H9 (cell line): ENCODE results near the gene RERE. TPM values are rescaled to one million over a fixed set of nuclear protein-coding genes. Genes with fewer than 3 reads are reported as not detected.
A peak's percentile ranks its signal among the peaks of the same experiment; 100 is the strongest.

Experiments used
- DNase-seq: peaks from one replicate; pipeline ENCODE4 v3.0.0-alpha.2; 2017
- H2AFZ ChIP-seq: one replicate; pipeline ENCODE4 v1.6.1; 2013; ENCODE audit warnings: mild to moderate bottlenecking, low read length, control low read depth, moderate library complexity
- H2AK5ac ChIP-seq: 2 replicates; pipeline ENCODE4 v1.6.1; 2013; ENCODE audit warnings: low read length, control low read depth, mixed read lengths; ENCODE audit not compliant: insufficient read length
- H2BK120ac ChIP-seq: one replicate; pipeline ENCODE4 v1.6.1; 2013; ENCODE audit warnings: low read depth, mild to moderate bottlenecking, low read length, control low read depth, inconsistent platforms; ENCODE audit not compliant: poor library complexity, severe bottlenecking
- H2BK12ac ChIP-seq: 2 replicates; pipeline ENCODE4 v1.6.1; 2013; ENCODE audit warnings: low read length, control low read depth, mixed read lengths, low read depth; ENCODE audit not compliant: insufficient read length
- H2BK15ac ChIP-seq: 2 replicates; pipeline ENCODE4 v1.6.1; 2013; ENCODE audit warnings: low read depth, low read length, control low read depth
- H2BK20ac ChIP-seq: one replicate; pipeline ENCODE4 v1.6.1; 2013; ENCODE audit warnings: low read depth, mild to moderate bottlenecking, low read length, control low read depth, inconsistent platforms; ENCODE audit not compliant: poor library complexity, severe bottlenecking
- H2BK5ac ChIP-seq: 2 replicates; pipeline ENCODE4 v1.6.1; 2013; ENCODE audit warnings: low read length, control low read depth, mixed read lengths; ENCODE audit not compliant: insufficient read length
- H3K14ac ChIP-seq: 2 replicates; pipeline ENCODE4 v1.6.1; 2013; ENCODE audit warnings: low read length, control low read depth; ENCODE audit not compliant: insufficient read depth
- H3K18ac ChIP-seq: 2 replicates; pipeline ENCODE4 v1.6.1; 2013; ENCODE audit warnings: low read depth, mild to moderate bottlenecking, mixed read lengths, low read length, control low read depth; ENCODE audit not compliant: insufficient read length
- H3K23ac ChIP-seq: 2 replicates; pipeline ENCODE4 v1.6.1; 2013; ENCODE audit warnings: low read length, control low read depth, mixed read lengths, low read depth; ENCODE audit not compliant: insufficient read length
- H3K23me2 ChIP-seq: 2 replicates; pipeline ENCODE4 v1.6.1; 2013; ENCODE audit warnings: low read depth, mild to moderate bottlenecking, mixed read lengths, low read length, control low read depth; ENCODE audit not compliant: insufficient read length, poor library complexity, severe bottlenecking
- H3K27ac ChIP-seq: 2 replicates; pipeline ENCODE4 v1.5.1; 2013; ENCODE audit warnings: low read length, control low read depth, mixed read lengths, low read depth; ENCODE audit not compliant: insufficient read length
- H3K27me3 ChIP-seq: 2 replicates; pipeline ENCODE4 v1.6.1; 2013; ENCODE audit warnings: low read length, control low read depth, inconsistent platforms; ENCODE audit not compliant: insufficient read depth
- H3K4ac ChIP-seq: 2 replicates; pipeline ENCODE4 v1.6.1; 2013; ENCODE audit warnings: low read depth, mild to moderate bottlenecking, control low read depth, inconsistent platforms, low read length, moderate library complexity
- H3K4me1 ChIP-seq: 2 replicates; pipeline ENCODE4 v1.6.1; 2013; ENCODE audit warnings: low read length, control low read depth, inconsistent platforms; ENCODE audit not compliant: insufficient read depth
- H3K4me2 ChIP-seq: 2 replicates; pipeline ENCODE4 v1.6.1; 2013; ENCODE audit warnings: low read length, control low read depth, mixed read lengths; ENCODE audit not compliant: insufficient read length, insufficient read depth
- H3K56ac ChIP-seq: 2 replicates; pipeline ENCODE4 v1.6.1; 2013; ENCODE audit warnings: low read depth, mild to moderate bottlenecking, mixed read lengths, low read length, control low read depth; ENCODE audit not compliant: insufficient read length
- H3K79me1 ChIP-seq: 2 replicates; pipeline ENCODE4 v1.6.1; 2013; ENCODE audit warnings: low read depth, mild to moderate bottlenecking, moderate library complexity, low read length, control low read depth, inconsistent platforms; ENCODE audit not compliant: insufficient read depth, poor library complexity, severe bottlenecking
- H3K79me2 ChIP-seq: 2 replicates; pipeline ENCODE4 v1.6.1; 2013; ENCODE audit warnings: low read length, control low read depth, inconsistent platforms; ENCODE audit not compliant: insufficient read depth
- H3K9ac ChIP-seq: 2 replicates; pipeline ENCODE4 v1.6.1; 2013; ENCODE audit warnings: low read length, control low read depth, mixed read lengths; ENCODE audit not compliant: insufficient read length; ENCODE audit errors: extremely low read depth
- H3K9me3 ChIP-seq: one replicate; pipeline ENCODE4 v1.6.1; 2013; ENCODE audit warnings: low read depth, low read length, inconsistent platforms; ENCODE audit not compliant: control insufficient read depth
- H3T11ph ChIP-seq: one replicate; pipeline ENCODE4 v1.6.1; 2013; ENCODE audit warnings: mild to moderate bottlenecking, low read length, control low read depth, inconsistent platforms
- H4K20me1 ChIP-seq: one replicate; pipeline ENCODE4 v1.6.1; 2013; ENCODE audit not compliant: control insufficient read depth, insufficient read length, insufficient read depth
- H4K5ac ChIP-seq: 2 replicates; pipeline ENCODE4 v1.6.1; 2013; ENCODE audit warnings: low read depth, mild to moderate bottlenecking, mixed read lengths, low read length, control low read depth; ENCODE audit not compliant: insufficient read length
- H4K8ac ChIP-seq: replicated peaks from 2 replicates; pipeline ENCODE4 v1.6.1; 2013; ENCODE audit warnings: low read length, control low read depth, mixed read lengths, low read depth; ENCODE audit not compliant: insufficient read length
- H4K91ac ChIP-seq: 2 replicates; pipeline ENCODE4 v1.6.1; 2013; ENCODE audit warnings: low read depth, mild to moderate bottlenecking, moderate library complexity, mixed read lengths, low read length, control low read depth; ENCODE audit not compliant: insufficient read length
- H3K27ac Mint-ChIP-seq, 3 experiments: 2 replicates in 2 of 3; 3 replicates in 1 of 3; pipeline ENCODE4 v1.8.0; 2020 to 2021; ENCODE audit warnings: mixed read lengths in 3 of 3, mild to moderate bottlenecking in 1 of 3, moderate library complexity in 1 of 3
- H3K27me3 Mint-ChIP-seq: 2 replicates; pipeline ENCODE4 v1.8.0; 2021; ENCODE audit warnings: low read depth, mild to moderate bottlenecking, moderate library complexity, mixed read lengths
- H3K36me3 Mint-ChIP-seq, 3 experiments: 2 replicates in 2 of 3; 3 replicates in 1 of 3; pipeline ENCODE4 v1.8.0; 2020 to 2021; ENCODE audit warnings: low read depth in 3 of 3, mixed read lengths in 3 of 3; ENCODE audit not compliant: insufficient read depth in 1 of 3
- H3K4me1 Mint-ChIP-seq, 2 experiments: 2 replicates each; pipeline ENCODE4 v1.8.0; 2020; ENCODE audit warnings: mixed read lengths in 2 of 2
- H3K4me3 Mint-ChIP-seq, 2 experiments: 2 replicates in 1 of 2; 3 replicates in 1 of 2; pipeline ENCODE4 v1.8.0; 2020 to 2021; ENCODE audit warnings: mild to moderate bottlenecking in 2 of 2, mixed read lengths in 2 of 2, moderate library complexity in 1 of 2
- H3K9me3 Mint-ChIP-seq, 2 experiments: 2 replicates in 1 of 2; 3 replicates in 1 of 2; pipeline ENCODE4 v1.8.0; 2020; ENCODE audit warnings: mild to moderate bottlenecking in 2 of 2, mixed read lengths in 2 of 2, moderate library complexity in 1 of 2
- CTCF ChIP-seq: fragments of 200-600 bp; sonication (generic); conservative IDR thresholded peaks from 3 replicates; pipeline ENCODE4 v1.8.0; 2021; ENCODE audit warnings: antibody characterized with exemption, mild to moderate bottlenecking
- WGBS: extraction: QIAGEN DNeasy Blood & Tissue Kit; methylation state at CpG from one replicate; pipeline ENCODE4 v1.1.7; 2013; ENCODE audit warnings: missing lambda C conversion rate, low lambda C conversion rate, mixed read lengths; ENCODE audit not compliant: insufficient read length; ENCODE audit errors: extremely low coverage; 5-methylcytosine and 5-hydroxymethylcytosine counted together
- total RNA-seq: library from RNA; stranded (reverse); gene quantifications from 2 replicates; pipeline ENCODE4 v1.2.1, GENCODE V29; 2021

Gene RERE
- total RNA-seq, 1 experiment from 2014 or later, result 103 TPM

DNA sequence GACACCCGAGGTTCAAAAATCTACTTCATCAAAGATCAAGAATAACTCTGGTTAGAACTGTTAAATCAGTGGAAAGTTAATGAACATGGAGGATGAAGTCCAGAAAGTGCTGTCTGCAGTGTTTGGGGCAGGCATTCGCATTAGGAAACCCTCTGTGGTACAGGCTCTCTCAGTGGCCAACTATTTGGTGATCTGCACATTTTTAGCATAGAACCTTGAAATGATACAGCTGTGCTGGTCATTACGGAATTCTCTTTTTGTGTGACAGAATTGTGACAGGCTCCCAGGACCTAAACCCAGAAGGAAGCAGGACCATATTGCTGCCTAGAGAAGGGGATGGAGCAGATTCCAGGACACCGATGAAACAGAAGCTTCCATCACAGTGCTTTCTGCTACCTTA lies 410.5 kb downstream of the RERE start:
- no peak overlapping the region for H3K18ac ChIP-seq
- Mint-ChIP-seq H3K27me3 (no peaks in the 10 kb centered on the region), H3K4me1 (peaks cover 47 to 49% of the 10 kb centered on the region in 2 experiments), H3K9me3 (no peaks in the 10 kb centered on the region; a peak in 1 of 5 replicates), H3K36me3 (peaks cover 27 to 31% (median 27%) of the 10 kb centered on the region in 3 experiments), H3K27ac (peak overlapping the region in 2 of 3 experiments; percentile 32 to 57; a peak in 3 of 7 replicates), H3K4me3 (no peak overlapping the region)
- H3K4ac ChIP-seq, result no peak overlapping the region
- H2BK15ac ChIP-seq, result no peak overlapping the region
- no peak overlapping the region for H3K27ac ChIP-seq
- H3K23me2 ChIP-seq, result no peaks in the 10 kb centered on the region
- no peak overlapping the region for H3K23ac ChIP-seq
- no peaks in the 10 kb centered on the region for H3K9me3 ChIP-seq
- H3K9ac ChIP-seq, result no peak overlapping the region
- no peak overlapping the region for H4K91ac ChIP-seq
- WGBS, result no CpG with 5 or more reads among the region's 4 CpGs
- DNase-seq, result no peak
- no peak for TF ChIP-seq CTCF
- peaks cover 9% of the 10 kb centered on the region; the same call in 1 of the 2 replicates for H3K4me1 ChIP-seq
- no peak overlapping the region for H2BK120ac ChIP-seq
- no peak overlapping the region for H3T11ph ChIP-seq
- H2AFZ ChIP-seq, result no peak overlapping the region
- peaks cover 4% of the 10 kb centered on the region for H3K79me1 ChIP-seq
- no peak overlapping the region for H4K5ac ChIP-seq
- no peak overlapping the region for H2BK5ac ChIP-seq
- no peak overlapping the region for H3K56ac ChIP-seq
- no peak overlapping the region for H4K8ac ChIP-seq
- no peak overlapping the region for H3K14ac ChIP-seq
- H3K79me2 ChIP-seq, result peaks cover 8% of the 10 kb centered on the region; the same call in 1 of the 2 replicates
- H2AK5ac ChIP-seq, result no peak overlapping the region
- H3K4me2 ChIP-seq, result no peak overlapping the region
- no peak overlapping the region for H2BK20ac ChIP-seq
- no peak overlapping the region for H2BK12ac ChIP-seq
- no peaks in the 10 kb centered on the region for H3K27me3 ChIP-seq
- no peaks in the 10 kb centered on the region for H4K20me1 ChIP-seq
